IMR-90 (cell line): ENCODE results near the gene RMND1. TPM values are rescaled to one million over a fixed set of nuclear protein-coding genes. Genes with fewer than 3 reads are reported as not detected.

Source experiments
- ATAC-seq: fragments of 200-7000 bp; cut with Tn5 transposase; 2 replicates; pipeline ENCODE4 v1.9.1; 2020; ENCODE audit warnings: low read depth, mild to moderate bottlenecking, moderate library complexity
- BruUV-seq: library from RNA; stranded (reverse); fragments of 400-500 nt; replicated peaks from 2 replicates; lab custom pipeline; 2021; lab: Mats Ljungman, UMichigan
- CTCF ChIA-PET: fragments of 300-600 bp; formaldehyde crosslinking; extraction: SDS; loops from one replicate; lab custom pipeline; 2021; ENCODE audit warnings: antibody characterized with exemption; lab: Yijun Ruan, JAX
- POLR2A ChIA-PET: fragments of 300-600 bp; sonication (Branson Sonifier 250); formaldehyde crosslinking; loops from one replicate; lab custom pipeline; 2022; ENCODE audit warnings: antibody characterized with exemption; ENCODE audit not compliant: unreplicated experiment; lab: Charles Lee
- DNase-seq: peaks from one replicate; pipeline ENCODE4 v3.0.0; 2013
- H2AFZ ChIP-seq: replicated peaks from 2 replicates; pipeline ENCODE3; 2013; ENCODE audit warnings: low read length, mild to moderate bottlenecking; ENCODE audit not compliant: poor library complexity
- H2AK5ac ChIP-seq: 2 replicates; pipeline ENCODE4 v1.6.1; 2013; ENCODE audit warnings: low read depth, low read length, inconsistent platforms
- H2AK9ac ChIP-seq: replicated peaks from 2 replicates; pipeline ENCODE3; 2013; ENCODE audit warnings: mild to moderate bottlenecking, low read depth, low read length, moderate library complexity; ENCODE audit not compliant: poor library complexity
- H2BK120ac ChIP-seq: 2 replicates; pipeline ENCODE4 v1.6.1; 2013; ENCODE audit warnings: low read depth, low read length, inconsistent platforms
- H2BK15ac ChIP-seq: 3 replicates; pipeline ENCODE4 v1.6.1; 2013; ENCODE audit warnings: low read depth, low read length, inconsistent platforms
- H2BK20ac ChIP-seq: 2 replicates; pipeline ENCODE4 v1.6.1; 2013; ENCODE audit warnings: low read depth, mild to moderate bottlenecking, inconsistent platforms, low read length, moderate library complexity
- H2BK5ac ChIP-seq: 2 replicates; pipeline ENCODE4 v1.6.1; 2013; ENCODE audit warnings: mild to moderate bottlenecking, low read depth, low read length, inconsistent platforms; ENCODE audit not compliant: poor library complexity, severe bottlenecking
- H3K14ac ChIP-seq: replicated peaks from 2 replicates; pipeline ENCODE4 v1.6.1; 2013; ENCODE audit warnings: low read depth, low read length, inconsistent platforms
- H3K18ac ChIP-seq: 2 replicates; pipeline ENCODE4 v1.6.1; 2013; ENCODE audit warnings: low read depth, low read length, control low read depth
- H3K23ac ChIP-seq: 2 replicates; pipeline ENCODE4 v1.6.1; 2013; ENCODE audit warnings: low read depth, low read length, inconsistent platforms
- H3K27ac ChIP-seq: 2 replicates; pipeline ENCODE4 v1.5.1; 2013; ENCODE audit warnings: mild to moderate bottlenecking, control low read depth, low read length; ENCODE audit not compliant: insufficient read depth
- H3K27me3 ChIP-seq: 2 replicates; pipeline ENCODE4 v1.6.1; 2013; ENCODE audit warnings: low read length; ENCODE audit not compliant: control insufficient read depth, insufficient read depth
- H3K36me3 ChIP-seq: 2 replicates; pipeline ENCODE4 v1.6.1; 2013; ENCODE audit warnings: low read length, mixed read lengths; ENCODE audit not compliant: control insufficient read depth, insufficient read depth
- H3K4ac ChIP-seq: 2 replicates; pipeline ENCODE4 v1.6.1; 2013; ENCODE audit warnings: low read depth, low read length, inconsistent platforms
- H3K4me1 ChIP-seq: 2 replicates; pipeline ENCODE4 v1.6.1; 2013; ENCODE audit warnings: low read length, mixed read lengths; ENCODE audit not compliant: control insufficient read depth, insufficient read depth
- H3K4me2 ChIP-seq: 2 replicates; pipeline ENCODE4 v1.6.1; 2013; ENCODE audit warnings: low read depth, mild to moderate bottlenecking, control low read depth, low read length, moderate library complexity
- H3K4me3 ChIP-seq: 2 replicates; pipeline ENCODE4 v1.5.1; 2013; ENCODE audit warnings: low read depth, mild to moderate bottlenecking, control low read depth, low read length, moderate library complexity; ENCODE audit not compliant: insufficient read depth
- H3K56ac ChIP-seq: 2 replicates; pipeline ENCODE4 v1.6.1; 2013; ENCODE audit warnings: low read length, inconsistent platforms; ENCODE audit not compliant: insufficient read depth; ENCODE audit errors: extremely low read depth
- H3K79me1 ChIP-seq, 2 experiments: 2 replicates each; pipeline ENCODE4 v1.6.1; 2013; ENCODE audit warnings: low read length in 2 of 2, inconsistent platforms in 1 of 2, low read depth in 1 of 2
- H3K9ac ChIP-seq: 2 replicates; pipeline ENCODE4 v1.6.1; 2013; ENCODE audit warnings: low read depth, low read length, control low read depth
- H3K9me1 ChIP-seq: 2 replicates; pipeline ENCODE4 v1.6.1; 2013; ENCODE audit warnings: low read length, inconsistent platforms; ENCODE audit not compliant: insufficient read depth
- H3K9me3 ChIP-seq: 2 replicates; pipeline ENCODE4 v1.6.1; 2013; ENCODE audit warnings: low read length; ENCODE audit not compliant: control insufficient read depth, insufficient read depth
- H4K20me1 ChIP-seq: 2 replicates; pipeline ENCODE4 v1.6.1; 2013; ENCODE audit warnings: low read length, inconsistent platforms; ENCODE audit not compliant: insufficient read depth
- H4K5ac ChIP-seq: 2 replicates; pipeline ENCODE4 v1.6.1; 2013; ENCODE audit warnings: mild to moderate bottlenecking, low read depth, low read length, control low read depth
- H4K8ac ChIP-seq, 2 experiments: 2 replicates each; pipeline ENCODE4 v1.6.1; 2013; ENCODE audit warnings: low read depth in 2 of 2, low read length in 2 of 2, control low read depth in 1 of 2, inconsistent platforms in 1 of 2
- H4K91ac ChIP-seq: 2 replicates; pipeline ENCODE4 v1.6.1; 2013; ENCODE audit warnings: low read depth, low read length, inconsistent platforms; ENCODE audit not compliant: insufficient read depth
- BHLHE40 ChIP-seq: fragments of 150-350 bp; IDR thresholded peaks from 2 replicates; pipeline ENCODE4 v1.6.1; 2016; ENCODE audit warnings: mild to moderate bottlenecking, low read depth, low read length
- CEBPB ChIP-seq: IDR thresholded peaks from 2 replicates; pipeline ENCODE4 v1.6.1; 2012; ENCODE audit warnings: low read depth, low read length, improper control_type of control experiment
- CHD1 ChIP-seq: IDR thresholded peaks from 2 replicates; pipeline ENCODE4 v1.6.1; 2012; ENCODE audit warnings: low read depth, low read length, improper control_type of control experiment
- CTCF ChIP-seq: conservative IDR thresholded peaks from 2 replicates; pipeline ENCODE4 v1.5.1; 2012; ENCODE audit warnings: mild to moderate bottlenecking, low read depth, low read length, improper control_type of control experiment
- ELK1 ChIP-seq: fragments of 150-350 bp; IDR thresholded peaks from 2 replicates; pipeline ENCODE4 v1.6.1; 2016; ENCODE audit warnings: low read depth, mild to moderate bottlenecking, low read length, moderate library complexity, borderline replicate concordance
- FOS ChIP-seq: fragments of 150-350 bp; IDR thresholded peaks from 2 replicates; pipeline ENCODE4 v1.6.1; 2016; ENCODE audit warnings: low read depth, low read length
- MAFK ChIP-seq: IDR thresholded peaks from 2 replicates; pipeline ENCODE4 v1.6.1; 2012; ENCODE audit warnings: low read depth, low read length, improper control_type of control experiment
- MAZ ChIP-seq: IDR thresholded peaks from 2 replicates; pipeline ENCODE4 v1.6.1; 2012; ENCODE audit warnings: low read depth, mild to moderate bottlenecking, low read length, improper control_type of control experiment, moderate library complexity, borderline replicate concordance
- MXI1 ChIP-seq: IDR thresholded peaks from 2 replicates; pipeline ENCODE4 v1.6.1; 2012; ENCODE audit warnings: low read depth, mild to moderate bottlenecking, low read length, moderate library complexity, borderline replicate concordance
- NFE2L2 ChIP-seq: fragments of 150-350 bp; IDR thresholded peaks from 2 replicates; pipeline ENCODE4 v1.6.1; 2016; ENCODE audit warnings: low read depth, mild to moderate bottlenecking, low read length
- RAD21 ChIP-seq: IDR thresholded peaks from 2 replicates; pipeline ENCODE4 v1.6.1; 2012; ENCODE audit warnings: low read length, improper control_type of control experiment
- RCOR1 ChIP-seq: IDR thresholded peaks from 2 replicates; pipeline ENCODE4 v1.6.1; 2012; ENCODE audit warnings: mild to moderate bottlenecking, low read length, improper control_type of control experiment; ENCODE audit not compliant: insufficient replicate concordance
- RFX5 ChIP-seq: IDR thresholded peaks from 2 replicates; pipeline ENCODE4 v1.8.0; 2012; ENCODE audit warnings: low read depth, mild to moderate bottlenecking, low read length, moderate library complexity
- USF2 ChIP-seq: fragments of 150-350 bp; IDR thresholded peaks from 2 replicates; pipeline ENCODE4 v1.6.1; 2017; ENCODE audit warnings: mild to moderate bottlenecking, antibody characterized with exemption, low read length, low read depth
- WGBS, 2 experiments: methylation state at CpG; one replicate each; pipeline versions ENCODE4 v1.1.5 to v1.1.7; 2013; ENCODE audit warnings: missing lambda C conversion rate in 2 of 2; ENCODE audit not compliant: insufficient read length in 1 of 2; ENCODE audit errors: extremely low coverage in 2 of 2; 5-methylcytosine and 5-hydroxymethylcytosine counted together
- dilution Hi-C: fragments of 300-500 bp; cut with HindIII; formaldehyde crosslinking; loops from one replicate; pipeline ENCODE4 v1.14.3; 2018; ENCODE audit warnings: low sequenced_read_pairs; ENCODE audit not compliant: unreplicated experiment
- in situ Hi-C: fragments of 300-500 bp; cut with MboI; formaldehyde crosslinking; loops from 3 replicates; pipeline ENCODE4 v1.14.3; 2019; ENCODE audit warnings: low sequenced_read_pairs, inconsistent platforms, mixed read lengths
- intact Hi-C: fragments of 100-400 bp; cut with micrococcal nuclease; formaldehyde crosslinking; loops from 2 replicates; pipeline ENCODE4 v1.10.0; 2022
- polyA plus RNA-seq, 3 experiments: library from polyadenylated mRNA; depleted of rRNA; stranded (reverse); fragments of >200 nt; gene quantifications; 2 replicates each; pipeline ENCODE4 v1.2.3, GENCODE V29; 2012; ENCODE audit warnings: low replicate concordance in 1 of 3
- total RNA-seq: library from RNA; depleted of rRNA; stranded (reverse); fragments of >200 nt; gene quantifications from 2 replicates; pipeline ENCODE4 v1.2.3, GENCODE V29; 2012

RMND1 gene
- total and polyA plus RNA-seq, 2 of the 4 experiments (the other 2 are of a cell fraction), result 13.1 to 24.6 TPM

- Histone ChIP-seq H3K23ac (no peak overlapping the region; the same call in 1 of the 2 replicates), H2BK20ac (no peak overlapping the region), H4K5ac (peak overlapping the region; percentile 70; the same call in 1 of the 2 replicates), H3K18ac (peak overlapping the region; percentile 43; the same call in 1 of the 2 replicates), H3K4me2 (no peak overlapping the region), H2BK15ac (no peak overlapping the region), H3K9me1 (0 out of 2 replicates have a peak, but pooled peaks cover 13% of the 10 kb centered on the region), H2BK5ac (peak overlapping the region; percentile 96), H2AK9ac (peak overlapping the region; percentile 89), H4K20me1 (peaks cover 38% of the 10 kb centered on the region), H3K4me1 (peaks cover 7% of the 10 kb centered on the region), H3K27ac (peak overlapping the region; percentile 98), H2BK120ac (no peak overlapping the region), H3K4ac (peak overlapping the region; percentile 65), H3K56ac (no peak overlapping the region), H3K9me3 (no peaks in the 10 kb centered on the region), H2AFZ (peak overlapping the region; percentile 94), H3K9ac (peak overlapping the region; percentile 86), H3K4me3 (peak overlapping the region; percentile 88), H4K91ac (peak overlapping the region; percentile 67; the same call in 1 of the 2 replicates), H2AK5ac (peak overlapping the region; percentile 33; the same call in 1 of the 2 replicates), H3K14ac (no peak overlapping the region), H3K36me3 (peaks cover under 1% of the 10 kb centered on the region; the same call in 1 of the 2 replicates), H3K79me1 (peaks cover 14 to 50% of the 10 kb centered on the region in 2 experiments), H3K27me3 (no peaks in the 10 kb centered on the region), H4K8ac (peak overlapping the region in 1 of 2 experiments; percentile 75; a peak in 1 of 4 replicates)
- dilution Hi-C loops (no loop called here), in situ Hi-C loops (no loop called here), intact Hi-C loops (loop anchor here (5.0 kb wide), 2 partner anchors 498 to 707 kb away; no protein-coding TSS in a partner anchor)
- BruUV-seq, result no TSS peak
- DNase-seq, result peak; percentile 98
- POLR2A ChIA-PET, result interaction anchor here (0.5 to 0.7 kb wide), 3 partner anchors 15 to 99 kb away, joined by 3 read pairs; no protein-coding TSS in a partner anchor
- WGBS, 2 experiments, result no CpG with 5 or more reads among the region's 79 CpGs
- CTCF ChIA-PET, result no interaction called here
- peak; percentile 87 for ATAC-seq
- no peak for TF ChIP-seq NFE2L2
- peak; percentile 38 for TF ChIP-seq BHLHE40
- TF ChIP-seq ELK1, result no peak
- TF ChIP-seq FOS, result no peak
- TF ChIP-seq USF2, result no peak
- TF ChIP-seq MAFK, result no peak
- 0 out of 2 replicates have a peak, but pooled peaks have one; percentile 11 for TF ChIP-seq CTCF
- peak; percentile 7 for TF ChIP-seq RCOR1
- TF ChIP-seq CHD1, result no peak
- no peak for TF ChIP-seq RFX5
- no peak; the same call in 1 of the 2 replicates for TF ChIP-seq MXI1
- TF ChIP-seq MAZ, result peak; percentile 99
- TF ChIP-seq RAD21, result no peak
- TF ChIP-seq CEBPB, result peak; percentile 50; the same call in 1 of the 2 replicates
Observed at GRCh38 chr6:151390276-151390850, 61.6 kb downstream of the RMND1 start.
